PC-9 (cell line): Measurements from ENCODE around the gene CLK4. TPM values are rescaled to one million over a fixed set of nuclear protein-coding genes. Genes with fewer than 3 reads are reported as not detected.

Source experiments
- BruUV-seq: library from RNA; stranded (reverse); fragments of 400-500 nt; replicated peaks from 2 replicates; lab custom pipeline; 2021; lab: Mats Ljungman, UMichigan
- CTCF ChIA-PET: fragments of 300-600 bp; sonication (Branson Sonifier 250); formaldehyde crosslinking; loops from one replicate; lab custom pipeline; 2022; ENCODE audit warnings: antibody characterized with exemption; lab: Charles Lee
- POLR2A ChIA-PET: fragments of 300-600 bp; sonication (Branson Sonifier 250); formaldehyde crosslinking; loops from one replicate; lab custom pipeline; 2022; ENCODE audit warnings: antibody characterized with exemption; ENCODE audit not compliant: unreplicated experiment; lab: Charles Lee
- DNase-seq, 2 experiments: peaks; one replicate each; pipeline versions ENCODE4 v3.0.0 to v3.0.0-alpha.2; 2015 to 2022; ENCODE audit warnings: mixed read lengths in 1 of 2
- H2AFZ ChIP-seq: fragments of 200-600 bp; sonication (generic); 2 replicates; pipeline ENCODE4 v1.8.1; 2017; ENCODE audit warnings: antibody characterized with exemption
- H3F3A ChIP-seq: fragments of 200-600 bp; sonication (generic); 2 replicates; pipeline ENCODE4 v1.8.1; 2017; ENCODE audit warnings: antibody characterized with exemption, mild to moderate bottlenecking, low read depth; ENCODE audit not compliant: insufficient read depth
- H3K27ac ChIP-seq: fragments of 200-600 bp; sonication (generic); 2 replicates; pipeline ENCODE4 v1.6.1; 2016; ENCODE audit warnings: mixed run types
- H3K27me3 ChIP-seq: fragments of 200-600 bp; sonication (generic); 2 replicates; pipeline ENCODE4 v1.6.1; 2016; ENCODE audit warnings: low read depth, mixed run types; ENCODE audit not compliant: insufficient read depth
- H3K36me3 ChIP-seq: fragments of 200-600 bp; sonication (generic); 2 replicates; pipeline ENCODE4 v1.6.1; 2016; ENCODE audit warnings: low read depth, mixed run types
- H3K4me1 ChIP-seq: fragments of 200-600 bp; sonication (generic); replicated peaks from 2 replicates; pipeline ENCODE4 v1.6.1; 2016; ENCODE audit warnings: mixed run types; ENCODE audit not compliant: insufficient read depth
- H3K4me2 ChIP-seq: fragments of 200-600 bp; sonication (generic); 2 replicates; pipeline ENCODE4 v1.6.1; 2017; ENCODE audit warnings: mixed run types
- H3K4me3 ChIP-seq: fragments of 200-600 bp; sonication (generic); 2 replicates; pipeline ENCODE4 v1.6.1; 2016; ENCODE audit warnings: mixed run types
- H3K79me2 ChIP-seq: fragments of 200-600 bp; sonication (generic); 2 replicates; pipeline ENCODE4 v1.6.1; 2017; ENCODE audit warnings: low read depth, mixed run types
- H3K9me2 ChIP-seq: fragments of 200-600 bp; sonication (generic); 2 replicates; pipeline ENCODE4 v1.8.1; 2017; ENCODE audit warnings: mild to moderate bottlenecking; ENCODE audit not compliant: insufficient read depth
- H3K9me3 ChIP-seq: fragments of 200-600 bp; sonication (generic); 2 replicates; pipeline ENCODE4 v1.8.1; 2016; ENCODE audit warnings: low read depth; ENCODE audit not compliant: insufficient read depth
- H4K20me1 ChIP-seq: fragments of 200-600 bp; sonication (generic); 2 replicates; pipeline ENCODE4 v1.8.1; 2017; ENCODE audit not compliant: insufficient read depth
- CTCF ChIP-seq: fragments of 200-600 bp; sonication (generic); conservative IDR thresholded peaks from 2 replicates; pipeline ENCODE4 v1.6.1; 2017; ENCODE audit warnings: mixed run types, antibody characterized with exemption, mild to moderate bottlenecking, moderate library complexity
- EZH2 ChIP-seq: fragments of 200-600 bp; sonication (generic); IDR thresholded peaks from 2 replicates; pipeline ENCODE4 v1.8.0; 2017; ENCODE audit warnings: antibody characterized with exemption, low read depth
- intact Hi-C: fragments of 100-400 bp; cut with micrococcal nuclease; formaldehyde crosslinking; loops from one replicate; pipeline ENCODE4 v1.10.0; 2022; ENCODE audit not compliant: unreplicated experiment
- total RNA-seq: library from RNA; stranded (reverse); gene quantifications from 2 replicates; pipeline ENCODE4 v1.2.3, GENCODE V29; 2021

The CLK4 gene
- total RNA-seq, 1 experiment from 2014 or later, result 29.7 TPM

DNA sequence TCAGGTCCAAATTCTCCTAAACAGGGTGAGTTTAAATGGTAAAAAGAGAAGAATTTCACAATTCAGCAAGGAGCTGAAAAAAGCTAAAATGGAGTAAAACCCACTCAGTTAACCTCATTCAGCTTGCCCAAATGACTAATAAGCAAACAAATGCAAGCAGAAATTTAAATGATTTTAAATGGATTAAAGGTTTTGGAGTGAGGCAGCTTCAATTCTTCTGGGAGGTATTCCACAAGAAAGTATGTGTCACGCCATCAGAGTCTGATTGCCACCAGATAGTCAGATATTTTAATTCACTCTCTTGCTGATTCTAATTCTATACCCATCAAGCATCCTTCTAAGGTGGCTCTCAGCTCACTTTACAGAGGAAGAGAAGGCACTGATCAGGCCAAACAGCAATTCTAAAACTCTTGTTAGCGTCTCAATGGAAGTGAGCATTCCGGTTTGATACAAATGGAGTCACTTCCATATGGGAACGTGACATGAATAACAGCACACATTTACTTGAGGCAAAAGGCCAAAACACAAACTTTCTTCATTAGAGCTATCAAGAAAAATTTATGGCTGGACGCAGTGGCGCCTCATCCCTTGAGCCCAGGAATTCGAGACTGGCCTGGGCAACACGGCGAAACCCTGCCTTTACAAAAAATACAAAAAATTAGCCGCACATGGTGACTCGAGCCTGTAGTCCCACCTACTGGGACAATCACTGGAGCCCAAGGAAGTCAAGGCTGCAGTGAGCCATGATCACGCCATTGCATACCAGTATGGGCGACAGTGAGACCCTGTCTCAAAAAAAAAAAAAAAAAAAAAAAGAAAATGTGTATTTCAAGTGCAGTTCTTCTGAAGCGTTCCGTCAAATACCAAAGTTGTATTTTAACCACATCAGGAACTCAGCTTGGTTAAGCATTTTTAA is 2.0 kb downstream of the CLK4 start:
- Histone ChIP-seq H3F3A (peaks cover 5% of the 10 kb centered on the region; the same call in 1 of the 2 replicates), H3K4me1 (peaks cover 25% of the 10 kb centered on the region), H3K9me2 (no peaks in the 10 kb centered on the region), H4K20me1 (no peaks in the 10 kb centered on the region; the same call in 1 of the 2 replicates), H2AFZ (no peak overlapping the region), H3K27ac (no peak overlapping the region), H3K79me2 (peaks cover 39% of the 10 kb centered on the region), H3K9me3 (peaks cover 3% of the 10 kb centered on the region; the same call in 1 of the 2 replicates), H3K4me3 (peak overlapping the region; percentile 85), H3K4me2 (peak overlapping the region; percentile 98), H3K36me3 (peaks cover 34% of the 10 kb centered on the region), H3K27me3 (no peaks in the 10 kb centered on the region)
- no peak for DNase-seq
- intact Hi-C loops, result loop anchor here (10.0 kb wide), 1 partner anchor 390 kb away; the partner anchor contains the start of gene PHYKPL
- no TSS peak for BruUV-seq
- CTCF ChIA-PET, result interaction anchor here (0.6 to 1.2 kb wide), 2 partner anchors 62 to 106 kb away, joined by 4 to 16 read pairs; partner anchors contain the start of gene ZNF354A
- TF ChIP-seq CTCF, result no peak
- no peak for TF ChIP-seq EZH2
- POLR2A ChIA-PET, result interaction anchor here (0.5 to 0.7 kb wide), 4 partner anchors 10 to 242 kb away, joined by 3 to 44 read pairs (median 4); no protein-coding TSS in a partner anchor

DNA sequence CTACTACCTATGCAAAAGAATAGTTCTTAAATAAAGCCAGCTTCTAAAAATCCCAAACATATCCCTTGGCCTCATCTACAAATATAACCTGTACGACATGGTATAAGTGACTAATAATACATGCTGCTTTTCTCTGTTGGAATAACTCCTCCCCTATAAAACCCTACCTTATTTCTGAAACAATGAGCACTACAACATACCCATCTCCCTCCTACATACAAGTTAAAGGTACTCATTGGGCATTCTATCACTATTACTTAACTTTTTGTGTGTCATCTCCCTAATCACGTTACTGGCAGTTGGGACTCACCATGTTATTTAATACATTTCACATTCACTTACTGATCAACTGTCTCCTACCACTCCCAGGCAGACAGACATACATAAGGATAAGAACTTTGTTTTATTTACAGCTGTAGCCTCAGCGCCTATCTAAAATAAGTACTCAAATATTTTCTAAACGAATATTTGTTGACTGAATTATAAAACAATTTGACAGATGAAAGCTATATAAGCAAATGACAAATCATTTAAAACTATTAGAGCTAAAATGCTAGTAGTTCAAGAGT is 4.1 kb downstream of the CLK4 start:
- intact Hi-C loops, result loop anchor here (10.0 kb wide), 1 partner anchor 388 kb away; the partner anchor contains the start of gene PHYKPL
- ChIA-PET CTCF (no interaction called here), POLR2A (no interaction called here)
- Histone ChIP-seq H3K27ac (no peak overlapping the region), H3K79me2 (peaks cover 39% of the 10 kb centered on the region), H3K36me3 (peaks cover 49% of the 10 kb centered on the region), H3K4me2 (no peak overlapping the region), H2AFZ (no peak overlapping the region), H3K9me2 (no peaks in the 10 kb centered on the region), H3F3A (no peaks in the 10 kb centered on the region), H3K4me1 (peaks cover 20% of the 10 kb centered on the region), H3K4me3 (no peak overlapping the region), H3K27me3 (no peaks in the 10 kb centered on the region), H4K20me1 (no peaks in the 10 kb centered on the region; the same call in 1 of the 2 replicates), H3K9me3 (peaks cover 3% of the 10 kb centered on the region; the same call in 1 of the 2 replicates)
- no peak for DNase-seq
- no TSS peak for BruUV-seq
- TF ChIP-seq EZH2 (no peak), CTCF (no peak)

- Histone ChIP-seq H3K4me2 (no peak overlapping the region), H3K27ac (no peak overlapping the region), H3K36me3 (peaks cover 56% of the 10 kb centered on the region), H3K9me2 (no peaks in the 10 kb centered on the region), H3K4me3 (no peak overlapping the region), H4K20me1 (no peaks in the 10 kb centered on the region; the same call in 1 of the 2 replicates), H3K79me2 (peaks cover 17% of the 10 kb centered on the region), H3K4me1 (peaks cover 7% of the 10 kb centered on the region; the same call in 1 of the 2 replicates), H3K9me3 (no peaks in the 10 kb centered on the region), H2AFZ (no peak overlapping the region), H3K27me3 (no peaks in the 10 kb centered on the region), H3F3A (no peaks in the 10 kb centered on the region)
- intact Hi-C loops, result no loop called here
- POLR2A ChIA-PET, result no interaction called here
- TF ChIP-seq EZH2 (no peak), CTCF (no peak)
- CTCF ChIA-PET, result no interaction called here
- BruUV-seq, result no TSS peak
- no peak for DNase-seq
Observed at GRCh38 chr5:178619390-178619789, 7.5 kb downstream of the CLK4 start.
